GM12892 (cell line): ENCODE measurements around the gene LRGUK.

Source experiments
- POLR2A ChIP-seq: IDR thresholded peaks from 2 replicates; pipeline ENCODE4 v1.6.1; 2011; ENCODE audit warnings: low read depth, low read length, control low read depth
- POLR2AphosphoS5 ChIP-seq: IDR thresholded peaks from 2 replicates; pipeline ENCODE4 v1.6.1; 2011; ENCODE audit warnings: low read depth, low read length, control low read depth
- TAF1 ChIP-seq: IDR thresholded peaks from 2 replicates; pipeline ENCODE4 v1.6.1; 2011; ENCODE audit warnings: low read depth, mild to moderate bottlenecking, control low read depth, low read length, borderline replicate concordance

DNA sequence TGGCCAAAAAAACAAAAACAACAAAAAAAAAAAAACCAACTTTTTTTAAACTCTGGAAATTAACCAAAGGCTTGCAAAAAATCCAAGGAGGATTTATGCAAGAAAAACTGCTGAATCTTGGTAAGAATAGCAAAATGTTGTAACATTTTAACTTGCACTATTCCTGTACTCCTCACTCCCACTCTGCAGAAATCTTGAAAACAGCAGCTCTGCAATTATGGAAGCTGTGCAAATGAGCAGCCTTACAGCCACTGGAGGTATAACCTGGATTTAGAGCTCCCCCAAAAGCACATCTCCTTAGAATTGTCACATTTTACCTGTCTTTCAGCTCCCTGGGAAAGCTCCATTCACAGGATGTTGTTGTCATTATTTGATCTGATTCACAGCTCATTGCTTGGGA lies 41.8 kb upstream of the LRGUK start:
- TF ChIP-seq POLR2AphosphoS5, result no peak
- no peak for TF ChIP-seq POLR2A
- TF ChIP-seq TAF1, result no peak
